ENCODE measurements around the gene SMC4.

DNA sequence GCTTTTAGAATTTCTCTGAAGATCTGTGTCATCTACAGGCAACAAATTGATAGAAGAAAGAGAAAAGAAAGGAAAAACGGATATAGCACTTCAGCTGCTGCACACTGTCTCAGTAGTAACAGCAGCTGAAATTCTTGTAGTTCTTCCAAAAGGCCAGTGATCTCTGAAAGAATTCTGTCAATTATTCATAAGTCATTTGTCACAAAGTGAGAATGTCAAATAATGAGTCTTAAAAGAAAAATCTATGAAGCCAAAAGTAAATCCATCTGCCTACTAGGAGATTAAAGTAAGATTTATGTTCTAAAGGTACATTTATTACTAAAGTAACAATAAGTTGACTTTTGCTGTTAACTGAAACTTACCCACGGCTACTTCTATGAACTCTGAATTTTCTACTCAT is 25.0 kb upstream of the SMC4 start:
- TF ChIP-seq, protein P1, sequence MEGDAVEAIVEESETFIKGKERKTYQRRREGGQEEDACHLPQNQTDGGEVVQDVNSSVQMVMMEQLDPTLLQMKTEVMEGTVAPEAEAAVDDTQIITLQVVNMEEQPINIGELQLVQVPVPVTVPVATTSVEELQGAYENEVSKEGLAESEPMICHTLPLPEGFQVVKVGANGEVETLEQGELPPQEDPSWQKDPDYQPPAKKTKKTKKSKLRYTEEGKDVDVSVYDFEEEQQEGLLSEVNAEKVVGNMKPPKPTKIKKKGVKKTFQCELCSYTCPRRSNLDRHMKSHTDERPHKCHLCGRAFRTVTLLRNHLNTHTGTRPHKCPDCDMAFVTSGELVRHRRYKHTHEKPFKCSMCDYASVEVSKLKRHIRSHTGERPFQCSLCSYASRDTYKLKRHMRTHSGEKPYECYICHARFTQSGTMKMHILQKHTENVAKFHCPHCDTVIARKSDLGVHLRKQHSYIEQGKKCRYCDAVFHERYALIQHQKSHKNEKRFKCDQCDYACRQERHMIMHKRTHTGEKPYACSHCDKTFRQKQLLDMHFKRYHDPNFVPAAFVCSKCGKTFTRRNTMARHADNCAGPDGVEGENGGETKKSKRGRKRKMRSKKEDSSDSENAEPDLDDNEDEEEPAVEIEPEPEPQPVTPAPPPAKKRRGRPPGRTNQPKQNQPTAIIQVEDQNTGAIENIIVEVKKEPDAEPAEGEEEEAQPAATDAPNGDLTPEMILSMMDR (IDR thresholded peaks at IDR 0.05): no peak
- no peak for TF ChIP-seq POLR2A (IDR thresholded peaks at IDR 0.05)

Measured in ovary (tissue), 3 donors.